GM12891 (cell line): Measurements from ENCODE around the gene TLK1.

Experiments used
- POLR2A ChIP-seq: IDR thresholded peaks from 2 replicates; pipeline ENCODE4 v1.6.1; 2011; ENCODE audit warnings: low read depth, low read length, control low read depth
- SPI1 ChIP-seq: IDR thresholded peaks from 2 replicates; pipeline ENCODE4 v1.6.1; 2011; ENCODE audit warnings: low read depth, low read length, control low read depth

DNA sequence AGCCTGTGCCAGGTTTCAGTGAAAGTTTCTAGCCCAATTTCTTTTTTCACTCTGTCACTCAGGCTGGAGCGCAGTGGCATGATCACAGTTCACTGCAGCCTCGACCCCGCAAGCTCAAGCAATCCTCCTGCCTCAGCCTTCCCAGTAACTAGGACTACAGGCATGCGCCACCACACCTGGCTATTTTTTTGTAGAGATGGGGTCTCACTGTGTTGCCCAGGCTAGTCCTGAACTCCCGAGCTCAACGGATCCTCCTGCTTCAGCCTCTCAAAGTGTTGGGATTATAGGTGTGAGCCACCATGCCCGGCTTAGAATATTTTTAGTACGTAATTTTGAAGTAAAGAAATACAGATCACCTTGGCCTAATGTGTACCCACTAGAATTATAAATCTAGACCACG lies 144.6 kb downstream of the TLK1 start:
- TF ChIP-seq POLR2A (no peak), SPI1 (no peak)
